IMR-90 (cell line): Measurements from ENCODE around the gene GPER1. TPM values are rescaled to one million over a fixed set of nuclear protein-coding genes. Genes with fewer than 3 reads are reported as not detected.

ENCODE experiments used
- ATAC-seq: fragments of 200-7000 bp; cut with Tn5 transposase; 2 replicates; pipeline ENCODE4 v1.9.1; 2020; ENCODE audit warnings: low read depth, mild to moderate bottlenecking, moderate library complexity
- BruUV-seq: library from RNA; stranded (reverse); fragments of 400-500 nt; replicated peaks from 2 replicates; lab custom pipeline; 2021; lab: Mats Ljungman, UMichigan
- CTCF ChIA-PET: fragments of 300-600 bp; formaldehyde crosslinking; extraction: SDS; loops from one replicate; lab custom pipeline; 2021; ENCODE audit warnings: antibody characterized with exemption; lab: Yijun Ruan, JAX
- POLR2A ChIA-PET: fragments of 300-600 bp; sonication (Branson Sonifier 250); formaldehyde crosslinking; loops from one replicate; lab custom pipeline; 2022; ENCODE audit warnings: antibody characterized with exemption; ENCODE audit not compliant: unreplicated experiment; lab: Charles Lee
- DNase-seq: peaks from one replicate; pipeline ENCODE4 v3.0.0; 2013
- H2AFZ ChIP-seq: replicated peaks from 2 replicates; pipeline ENCODE3; 2013; ENCODE audit warnings: low read length, mild to moderate bottlenecking; ENCODE audit not compliant: poor library complexity
- H2AK5ac ChIP-seq: 2 replicates; pipeline ENCODE4 v1.6.1; 2013; ENCODE audit warnings: low read depth, low read length, inconsistent platforms
- H2AK9ac ChIP-seq: replicated peaks from 2 replicates; pipeline ENCODE3; 2013; ENCODE audit warnings: mild to moderate bottlenecking, low read depth, low read length, moderate library complexity; ENCODE audit not compliant: poor library complexity
- H2BK120ac ChIP-seq: 2 replicates; pipeline ENCODE4 v1.6.1; 2013; ENCODE audit warnings: low read depth, low read length, inconsistent platforms
- H2BK15ac ChIP-seq: 3 replicates; pipeline ENCODE4 v1.6.1; 2013; ENCODE audit warnings: low read depth, low read length, inconsistent platforms
- H2BK20ac ChIP-seq: 2 replicates; pipeline ENCODE4 v1.6.1; 2013; ENCODE audit warnings: low read depth, mild to moderate bottlenecking, inconsistent platforms, low read length, moderate library complexity
- H2BK5ac ChIP-seq: 2 replicates; pipeline ENCODE4 v1.6.1; 2013; ENCODE audit warnings: mild to moderate bottlenecking, low read depth, low read length, inconsistent platforms; ENCODE audit not compliant: poor library complexity, severe bottlenecking
- H3K14ac ChIP-seq: replicated peaks from 2 replicates; pipeline ENCODE4 v1.6.1; 2013; ENCODE audit warnings: low read depth, low read length, inconsistent platforms
- H3K18ac ChIP-seq: 2 replicates; pipeline ENCODE4 v1.6.1; 2013; ENCODE audit warnings: low read depth, low read length, control low read depth
- H3K23ac ChIP-seq: 2 replicates; pipeline ENCODE4 v1.6.1; 2013; ENCODE audit warnings: low read depth, low read length, inconsistent platforms
- H3K27ac ChIP-seq: 2 replicates; pipeline ENCODE4 v1.5.1; 2013; ENCODE audit warnings: mild to moderate bottlenecking, control low read depth, low read length; ENCODE audit not compliant: insufficient read depth
- H3K27me3 ChIP-seq: 2 replicates; pipeline ENCODE4 v1.6.1; 2013; ENCODE audit warnings: low read length; ENCODE audit not compliant: control insufficient read depth, insufficient read depth
- H3K36me3 ChIP-seq: 2 replicates; pipeline ENCODE4 v1.6.1; 2013; ENCODE audit warnings: low read length, mixed read lengths; ENCODE audit not compliant: control insufficient read depth, insufficient read depth
- H3K4ac ChIP-seq: 2 replicates; pipeline ENCODE4 v1.6.1; 2013; ENCODE audit warnings: low read depth, low read length, inconsistent platforms
- H3K4me1 ChIP-seq: 2 replicates; pipeline ENCODE4 v1.6.1; 2013; ENCODE audit warnings: low read length, mixed read lengths; ENCODE audit not compliant: control insufficient read depth, insufficient read depth
- H3K4me2 ChIP-seq: 2 replicates; pipeline ENCODE4 v1.6.1; 2013; ENCODE audit warnings: low read depth, mild to moderate bottlenecking, control low read depth, low read length, moderate library complexity
- H3K4me3 ChIP-seq: 2 replicates; pipeline ENCODE4 v1.5.1; 2013; ENCODE audit warnings: low read depth, mild to moderate bottlenecking, control low read depth, low read length, moderate library complexity; ENCODE audit not compliant: insufficient read depth
- H3K56ac ChIP-seq: 2 replicates; pipeline ENCODE4 v1.6.1; 2013; ENCODE audit warnings: low read length, inconsistent platforms; ENCODE audit not compliant: insufficient read depth; ENCODE audit errors: extremely low read depth
- H3K79me1 ChIP-seq, 2 experiments: 2 replicates each; pipeline ENCODE4 v1.6.1; 2013; ENCODE audit warnings: low read length in 2 of 2, inconsistent platforms in 1 of 2, low read depth in 1 of 2
- H3K9ac ChIP-seq: 2 replicates; pipeline ENCODE4 v1.6.1; 2013; ENCODE audit warnings: low read depth, low read length, control low read depth
- H3K9me1 ChIP-seq: 2 replicates; pipeline ENCODE4 v1.6.1; 2013; ENCODE audit warnings: low read length, inconsistent platforms; ENCODE audit not compliant: insufficient read depth
- H3K9me3 ChIP-seq: 2 replicates; pipeline ENCODE4 v1.6.1; 2013; ENCODE audit warnings: low read length; ENCODE audit not compliant: control insufficient read depth, insufficient read depth
- H4K20me1 ChIP-seq: 2 replicates; pipeline ENCODE4 v1.6.1; 2013; ENCODE audit warnings: low read length, inconsistent platforms; ENCODE audit not compliant: insufficient read depth
- H4K5ac ChIP-seq: 2 replicates; pipeline ENCODE4 v1.6.1; 2013; ENCODE audit warnings: mild to moderate bottlenecking, low read depth, low read length, control low read depth
- H4K8ac ChIP-seq, 2 experiments: 2 replicates each; pipeline ENCODE4 v1.6.1; 2013; ENCODE audit warnings: low read depth in 2 of 2, low read length in 2 of 2, control low read depth in 1 of 2, inconsistent platforms in 1 of 2
- H4K91ac ChIP-seq: 2 replicates; pipeline ENCODE4 v1.6.1; 2013; ENCODE audit warnings: low read depth, low read length, inconsistent platforms; ENCODE audit not compliant: insufficient read depth
- BHLHE40 ChIP-seq: fragments of 150-350 bp; IDR thresholded peaks from 2 replicates; pipeline ENCODE4 v1.6.1; 2016; ENCODE audit warnings: mild to moderate bottlenecking, low read depth, low read length
- CEBPB ChIP-seq: IDR thresholded peaks from 2 replicates; pipeline ENCODE4 v1.6.1; 2012; ENCODE audit warnings: low read depth, low read length, improper control_type of control experiment
- CTCF ChIP-seq: conservative IDR thresholded peaks from 2 replicates; pipeline ENCODE4 v1.5.1; 2012; ENCODE audit warnings: mild to moderate bottlenecking, low read depth, low read length, improper control_type of control experiment
- MAFK ChIP-seq: IDR thresholded peaks from 2 replicates; pipeline ENCODE4 v1.6.1; 2012; ENCODE audit warnings: low read depth, low read length, improper control_type of control experiment
- MXI1 ChIP-seq: IDR thresholded peaks from 2 replicates; pipeline ENCODE4 v1.6.1; 2012; ENCODE audit warnings: low read depth, mild to moderate bottlenecking, low read length, moderate library complexity, borderline replicate concordance
- POLR2A ChIP-seq: IDR thresholded peaks from 2 replicates; pipeline ENCODE4 v1.6.1; 2012; ENCODE audit warnings: mild to moderate bottlenecking, low read depth, low read length
- RFX5 ChIP-seq: IDR thresholded peaks from 2 replicates; pipeline ENCODE4 v1.8.0; 2012; ENCODE audit warnings: low read depth, mild to moderate bottlenecking, low read length, moderate library complexity
- USF2 ChIP-seq: fragments of 150-350 bp; IDR thresholded peaks from 2 replicates; pipeline ENCODE4 v1.6.1; 2017; ENCODE audit warnings: mild to moderate bottlenecking, antibody characterized with exemption, low read length, low read depth
- WGBS, 2 experiments: methylation state at CpG; one replicate each; pipeline versions ENCODE4 v1.1.5 to v1.1.7; 2013; ENCODE audit warnings: missing lambda C conversion rate in 2 of 2; ENCODE audit not compliant: insufficient read length in 1 of 2; ENCODE audit errors: extremely low coverage in 2 of 2; 5-methylcytosine and 5-hydroxymethylcytosine counted together
- dilution Hi-C: fragments of 300-500 bp; cut with HindIII; formaldehyde crosslinking; loops from one replicate; pipeline ENCODE4 v1.14.3; 2018; ENCODE audit warnings: low sequenced_read_pairs; ENCODE audit not compliant: unreplicated experiment
- in situ Hi-C: fragments of 300-500 bp; cut with MboI; formaldehyde crosslinking; loops from 3 replicates; pipeline ENCODE4 v1.14.3; 2019; ENCODE audit warnings: low sequenced_read_pairs, inconsistent platforms, mixed read lengths
- intact Hi-C: fragments of 100-400 bp; cut with micrococcal nuclease; formaldehyde crosslinking; loops from 2 replicates; pipeline ENCODE4 v1.10.0; 2022
- polyA plus RNA-seq, 3 experiments: library from polyadenylated mRNA; depleted of rRNA; stranded (reverse); fragments of >200 nt; gene quantifications; 2 replicates each; pipeline ENCODE4 v1.2.3, GENCODE V29; 2012; ENCODE audit warnings: low replicate concordance in 1 of 3
- total RNA-seq: library from RNA; depleted of rRNA; stranded (reverse); fragments of >200 nt; gene quantifications from 2 replicates; pipeline ENCODE4 v1.2.3, GENCODE V29; 2012

GPER1 gene
- total and polyA plus RNA-seq, 2 of the 4 experiments (the other 2 are of a cell fraction): 2.0 to 5.8 TPM

- TF ChIP-seq MXI1 (no peak), POLR2A (no peak), BHLHE40 (no peak), USF2 (no peak), RFX5 (no peak), MAFK (no peak), CEBPB (no peak)
These were observed 29.6 kb upstream of the GPER1 start (continued) for GRCh38 chr7:1058311-1058710.

- H4K5ac ChIP-seq: no peak overlapping the region
- H2AK9ac ChIP-seq: peak overlapping the region; percentile 87
- no peak overlapping the region for H3K56ac ChIP-seq
- H3K4ac ChIP-seq: no peak overlapping the region
- dilution Hi-C loops: no loop called here
- H4K91ac ChIP-seq: no peak overlapping the region
- H3K9me1 ChIP-seq: peaks cover 4% of the 10 kb centered on the region; the same call in 1 of the 2 replicates
- H3K27me3 ChIP-seq: no peaks in the 10 kb centered on the region; the same call in 1 of the 2 replicates
- TF ChIP-seq RFX5 (no peak), CTCF (0 out of 2 replicates have a peak, but pooled peaks have one; percentile 3), BHLHE40 (peak; percentile 68)
- peaks cover 0 to 14% of the 10 kb centered on the region in 2 experiments; a peak in 1 of 4 replicates for H3K79me1 ChIP-seq
- H4K20me1 ChIP-seq: peaks cover 55% of the 10 kb centered on the region
- peaks cover 3% of the 10 kb centered on the region; the same call in 1 of the 2 replicates for H3K36me3 ChIP-seq
- ChIA-PET CTCF (interaction anchor here (0.8 to 2.6 kb wide), 3 partner anchors 23 to 83 kb away, joined by 3 to 25 read pairs (median 4); partner anchors contain the start of gene COX19), POLR2A (interaction anchor here (1.5 kb wide), 1 partner anchor 84 kb away, joined by 3 read pairs; the partner anchor contains the start of gene COX19)
- peaks cover 8% of the 10 kb centered on the region; the same call in 1 of the 2 replicates for H3K4me1 ChIP-seq
- no peak overlapping the region for H3K14ac ChIP-seq
- H3K9ac ChIP-seq: no peak overlapping the region
- intact Hi-C loops: no loop called here
- H2AFZ ChIP-seq: peak overlapping the region; percentile 58
- no peak overlapping the region for H2AK5ac ChIP-seq
- no peak overlapping the region for H2BK20ac ChIP-seq
- no peak overlapping the region for H2BK5ac ChIP-seq
- no peak overlapping the region for H2BK120ac ChIP-seq
- H3K9me3 ChIP-seq: no peaks in the 10 kb centered on the region
- BruUV-seq: no TSS peak
- no peak overlapping the region for H4K8ac ChIP-seq
- H3K4me2 ChIP-seq: no peak overlapping the region
- no CpG with 5 or more reads among the region's 10 CpGs for WGBS, 2 experiments
- H3K18ac ChIP-seq: no peak overlapping the region
- peak overlapping the region; percentile 27; the same call in 1 of the 2 replicates for H3K23ac ChIP-seq
- no peak overlapping the region for H3K27ac ChIP-seq
- in situ Hi-C loops: no loop called here
- no peak overlapping the region for H2BK15ac ChIP-seq
- DNase-seq (peak; percentile 53), ATAC-seq (peak; percentile 75)
- no peak overlapping the region for H3K4me3 ChIP-seq
These were observed 29.1 kb upstream of the GPER1 start for GRCh38 chr7:1058821-1059199.
